Right atrium auricular region (tissue), 2 donors: ENCODE results near the gene SLC6A13. TPM values are rescaled to one million over a fixed set of nuclear protein-coding genes. Genes with fewer than 3 reads are reported as not detected.

Source experiments
- DNase-seq: peaks from one replicate; pipeline ENCODE4 v3.0.0-alpha.2; 2019; ENCODE audit warnings: low spot score
- H3K27ac ChIP-seq, 2 donors: fragments of 200-600 bp; sonication (generic); 1 replicate in 1 of 2; 2 replicates in 1 of 2; pipeline ENCODE4 v1.5.1; 2016 to 2019
- H3K27me3 ChIP-seq, 2 donors: fragments of 200-600 bp; sonication (generic); one replicate each; pipeline versions ENCODE4 v1.5.1 to v1.6.0; 2017 to 2019
- H3K36me3 ChIP-seq: fragments of 200-600 bp; sonication (generic); one replicate; pipeline ENCODE4 v1.5.1; 2016
- H3K4me1 ChIP-seq, 2 donors: fragments of 200-600 bp; sonication (generic); one replicate each; pipeline versions ENCODE4 v1.5.1 to v1.6.0; 2017 to 2019
- H3K4me3 ChIP-seq, 2 donors: fragments of 200-600 bp; sonication (generic); 1 replicate in 1 of 2; 2 replicates in 1 of 2; pipeline ENCODE4 v1.5.1; 2017 to 2019; ENCODE audit warnings: mild to moderate bottlenecking in 1 of 2, moderate library complexity in 1 of 2
- H3K9me3 ChIP-seq, 2 donors: fragments of 200-600 bp; sonication (generic); one replicate each; pipeline ENCODE4 v1.5.1; 2019
- CTCF ChIP-seq, 2 donors: fragments of 200-600 bp; sonication (generic); IDR thresholded peaks; one replicate each; pipeline ENCODE4 v1.5.1; 2019; ENCODE audit warnings: antibody characterized with exemption in 2 of 2
- total RNA-seq, 2 donors: library from RNA; depleted of rRNA; stranded (reverse); fragments of >200 nt; gene quantifications; one replicate each; pipeline ENCODE4 v1.1.0, GENCODE V29; 2016

The SLC6A13 gene
- total RNA-seq, 2 donors from 2014 or later, result 2.1 to 2.3 TPM

GRCh38 chr12:286531-287300 is 24.1 kb upstream of the SLC6A13 start:
- Histone ChIP-seq H3K4me1 (peaks cover 0 to 8% of the 10 kb centered on the region in 2 donors), H3K9me3 (no peaks in the 10 kb centered on the region), H3K27me3 (no peaks in the 10 kb centered on the region), H3K36me3 (peaks cover 29% of the 10 kb centered on the region), H3K4me3 (no peak overlapping the region), H3K27ac (no peak overlapping the region)
- DNase-seq, result no peak
- TF ChIP-seq CTCF (IDR thresholded peaks at IDR 0.05), result no peak

GRCh38 chr12:278046-278445 is 15.4 kb upstream of the SLC6A13 start:
- Histone ChIP-seq H3K4me3 (no peak overlapping the region), H3K27me3 (no peaks in the 10 kb centered on the region), H3K9me3 (no peaks in the 10 kb centered on the region), H3K4me1 (no peaks in the 10 kb centered on the region), H3K27ac (no peak overlapping the region), H3K36me3 (peaks cover 6% of the 10 kb centered on the region)
- no peak for DNase-seq
- no peak for TF ChIP-seq CTCF (IDR thresholded peaks at IDR 0.05)

GRCh38 chr12:275812-276211 is 13.2 kb upstream of the SLC6A13 start:
- no peak for DNase-seq

GRCh38 chr12:273382-273781 is 10.7 kb upstream of the SLC6A13 start:
- H3K9me3 ChIP-seq, result no peaks in the 10 kb centered on the region
- peaks cover 0 to 14% of the 10 kb centered on the region in 2 donors for H3K4me1 ChIP-seq
- H3K36me3 ChIP-seq, result no peaks in the 10 kb centered on the region
- H3K27me3 ChIP-seq, result no peaks in the 10 kb centered on the region
- no peak for DNase-seq
- TF ChIP-seq CTCF (IDR thresholded peaks at IDR 0.05), result no peak
- no peak overlapping the region for H3K27ac ChIP-seq
- H3K4me3 ChIP-seq, result no peak overlapping the region

More at GRCh38 chr12:275812-276211, 13.2 kb upstream of the SLC6A13 start:
- Histone ChIP-seq H3K4me1 (no peaks in the 10 kb centered on the region), H3K9me3 (no peaks in the 10 kb centered on the region), H3K27ac (no peak overlapping the region), H3K27me3 (no peaks in the 10 kb centered on the region), H3K36me3 (no peaks in the 10 kb centered on the region), H3K4me3 (no peak overlapping the region)
- TF ChIP-seq CTCF (IDR thresholded peaks at IDR 0.05), result no peak

GRCh38 chr12:272942-273341 is 10.3 kb upstream of the SLC6A13 start:
- no peak for TF ChIP-seq CTCF (IDR thresholded peaks at IDR 0.05)
- H3K9me3 ChIP-seq, result no peaks in the 10 kb centered on the region
- no peaks in the 10 kb centered on the region for H3K27me3 ChIP-seq
- no peak overlapping the region for H3K27ac ChIP-seq
- H3K4me3 ChIP-seq, result no peak overlapping the region
- peaks cover 0 to 19% of the 10 kb centered on the region in 2 donors for H3K4me1 ChIP-seq
- H3K36me3 ChIP-seq, result no peaks in the 10 kb centered on the region
- DNase-seq, result no peak

GRCh38 chr12:271161-271560 is 8.5 kb upstream of the SLC6A13 start:
- Histone ChIP-seq H3K27ac (no peak overlapping the region), H3K36me3 (no peaks in the 10 kb centered on the region), H3K9me3 (no peaks in the 10 kb centered on the region), H3K4me3 (no peak overlapping the region), H3K27me3 (no peaks in the 10 kb centered on the region), H3K4me1 (peaks cover 0 to 28% of the 10 kb centered on the region in 2 donors)
- no peak for DNase-seq
- TF ChIP-seq CTCF (IDR thresholded peaks at IDR 0.05), result no peak
